H1 (cell line): ENCODE data around the gene ZBTB16. TPM values are rescaled to one million over a fixed set of nuclear protein-coding genes. Genes with fewer than 3 reads are reported as not detected.

Source experiments
- CTCF ChIA-PET: fragments of 300-600 bp; sonication (Branson Sonifier 250); formaldehyde crosslinking; loops from one replicate; lab custom pipeline; 2021; ENCODE audit not compliant: partially characterized antibody; lab: Charles Lee
- POLR2A ChIA-PET: fragments of 300-600 bp; sonication (Branson Sonifier 250); formaldehyde crosslinking; loops from one replicate; lab custom pipeline; 2021; ENCODE audit warnings: inconsistent platforms; ENCODE audit not compliant: partially characterized antibody; lab: Charles Lee
- DNase-seq, 2 experiments: peaks; one replicate each; pipeline versions ENCODE4 v3.0.0 to v3.0.0-alpha.2; 2010 to 2022; ENCODE audit warnings: low spot score in 2 of 2, low read depth in 1 of 2, mixed read lengths in 1 of 2
- FAIRE-seq: peaks from 2 replicates; lab custom pipeline; 2011; peaks lifted over from hg19 to GRCh38; lab: Jason Lieb, UNC
- H2AFZ ChIP-seq: 2 replicates; pipeline ENCODE4 v1.8.1; 2012; ENCODE audit warnings: low read length, inconsistent platforms
- H2AK5ac ChIP-seq: 2 replicates; pipeline ENCODE4 v1.6.1; 2013; ENCODE audit warnings: low read depth, low read length
- H2BK120ac ChIP-seq: replicated peaks from 2 replicates; pipeline ENCODE3; 2013; ENCODE audit warnings: low read depth, low read length, inconsistent platforms
- H2BK12ac ChIP-seq: 2 replicates; pipeline ENCODE4 v1.6.1; 2013; ENCODE audit warnings: low read depth, low read length
- H2BK15ac ChIP-seq: 2 replicates; pipeline ENCODE4 v1.6.1; 2013; ENCODE audit warnings: low read length
- H2BK20ac ChIP-seq: 2 replicates; pipeline ENCODE4 v1.6.1; 2013; ENCODE audit warnings: low read length
- H2BK5ac ChIP-seq: 2 replicates; pipeline ENCODE4 v1.6.1; 2013; ENCODE audit warnings: low read depth, low read length
- H3K14ac ChIP-seq: 2 replicates; pipeline ENCODE4 v1.6.1; 2013; ENCODE audit warnings: inconsistent platforms; ENCODE audit not compliant: insufficient read length
- H3K18ac ChIP-seq: 2 replicates; pipeline ENCODE4 v1.6.1; 2013; ENCODE audit warnings: low read length; ENCODE audit errors: extremely low read depth
- H3K23ac ChIP-seq: 2 replicates; pipeline ENCODE4 v1.6.1; 2013; ENCODE audit warnings: inconsistent platforms; ENCODE audit not compliant: insufficient read length
- H3K23me2 ChIP-seq: 2 replicates; pipeline ENCODE4 v1.6.1; 2013; ENCODE audit warnings: low read depth, low read length
- H3K27ac ChIP-seq: 2 replicates; pipeline ENCODE4 v1.6.1; 2011; ENCODE audit warnings: low read depth, low read length, inconsistent platforms
- H3K27me3 ChIP-seq, 4 experiments: replicated peaks in 1 of 4; 1 replicate in 1 of 4; 2 replicates in 3 of 4; pipeline versions ENCODE4 v1.6.1 to v1.8.1; 2011 to 2013; ENCODE audit warnings: low read length in 3 of 4, mild to moderate bottlenecking in 3 of 4, inconsistent platforms in 2 of 4, mixed read lengths in 2 of 4, moderate library complexity in 1 of 4; ENCODE audit not compliant: control insufficient read depth in 3 of 4, insufficient read depth in 3 of 4; ENCODE audit errors: extremely low read depth in 1 of 4
- H3K36me3 ChIP-seq, 4 experiments: 2 replicates each; pipeline versions ENCODE4 v1.6.1 to v1.8.1; 2011 to 2013; ENCODE audit warnings: mild to moderate bottlenecking in 4 of 4, low read length in 3 of 4, moderate library complexity in 2 of 4, control low read depth in 1 of 4, inconsistent platforms in 1 of 4; ENCODE audit not compliant: insufficient read depth in 4 of 4, control insufficient read depth in 2 of 4
- H3K4ac ChIP-seq: replicated peaks from 2 replicates; pipeline ENCODE3; 2013; ENCODE audit warnings: low read length, low read depth, mixed read lengths, inconsistent platforms; ENCODE audit not compliant: insufficient read length
- H3K4me1 ChIP-seq, 4 experiments: replicated peaks in 1 of 4; 1 replicate in 1 of 4; 2 replicates in 3 of 4; pipeline versions ENCODE4 v1.6.1 to v1.8.1; 2011 to 2013; ENCODE audit warnings: low read length in 3 of 4, inconsistent platforms in 2 of 4, mixed read lengths in 1 of 4; ENCODE audit not compliant: insufficient read depth in 4 of 4, control insufficient read depth in 3 of 4
- H3K4me2 ChIP-seq, 2 experiments: 2 replicates each; pipeline versions ENCODE4 v1.6.1 to v1.8.1; 2011 to 2013; ENCODE audit warnings: low read depth in 2 of 2, low read length in 2 of 2, control low read depth in 1 of 2, inconsistent platforms in 1 of 2, mild to moderate bottlenecking in 1 of 2; ENCODE audit not compliant: insufficient read depth in 1 of 2
- H3K4me3 ChIP-seq, 4 experiments: fragments of 200-600, 300-600 bp in 1 of 4; sonication (generic), shearing (Covaris generic), sonication (Bioruptor Twin) in 1 of 4; 2 replicates each; pipeline versions ENCODE4 v1.5.1 to v1.8.1; 2011 to 2016; ENCODE audit warnings: low read length in 4 of 4, low read depth in 3 of 4, control low read depth in 2 of 4, inconsistent platforms in 2 of 4, mild to moderate bottlenecking in 2 of 4, mixed read lengths in 1 of 4, moderate library complexity in 1 of 4; ENCODE audit not compliant: insufficient read depth in 2 of 4; ENCODE audit errors: extremely low read depth in 1 of 4
- H3K56ac ChIP-seq: replicated peaks from 2 replicates; pipeline ENCODE3; 2013; ENCODE audit warnings: low read depth, mild to moderate bottlenecking, mixed read lengths, low read length, inconsistent platforms; ENCODE audit not compliant: insufficient read length
- H3K79me1 ChIP-seq: 2 replicates; pipeline ENCODE4 v1.6.1; 2013; ENCODE audit warnings: low read depth, low read length, control low read depth
- H3K79me2 ChIP-seq, 2 experiments: 2 replicates each; pipeline versions ENCODE4 v1.6.1 to v1.8.1; 2012 to 2013; ENCODE audit warnings: low read length in 2 of 2, mild to moderate bottlenecking in 2 of 2, inconsistent platforms in 1 of 2; ENCODE audit not compliant: insufficient read depth in 2 of 2, control insufficient read depth in 1 of 2
- H3K9ac ChIP-seq, 4 experiments: replicated peaks in 1 of 4; 1 replicate in 1 of 4; 2 replicates in 3 of 4; pipeline versions ENCODE4 v1.6.1 to v1.8.1; 2011 to 2013; ENCODE audit warnings: low read depth in 3 of 4, low read length in 3 of 4, control low read depth in 2 of 4, mild to moderate bottlenecking in 2 of 4, moderate library complexity in 2 of 4, inconsistent platforms in 1 of 4; ENCODE audit errors: extremely low read depth in 1 of 4
- H3K9me3 ChIP-seq, 2 experiments: 2 replicates each; pipeline versions ENCODE4 v1.6.1 to v1.8.1; 2012 to 2013; ENCODE audit warnings: mild to moderate bottlenecking in 2 of 2, moderate library complexity in 2 of 2, control low read depth in 1 of 2, inconsistent platforms in 1 of 2, low read depth in 1 of 2, low read length in 1 of 2, mixed read lengths in 1 of 2; ENCODE audit not compliant: insufficient read depth in 2 of 2
- H4K20me1 ChIP-seq, 2 experiments: replicated peaks in 1 of 2; 2 replicates each; pipeline versions ENCODE3 to v1.8.1; 2011 to 2013; ENCODE audit warnings: inconsistent platforms in 2 of 2, low read length in 2 of 2, mild to moderate bottlenecking in 1 of 2; ENCODE audit not compliant: insufficient read depth in 2 of 2, control insufficient read depth in 1 of 2
- H4K5ac ChIP-seq: 2 replicates; pipeline ENCODE4 v1.6.1; 2013; ENCODE audit warnings: low read length, low read depth, mixed read lengths, inconsistent platforms; ENCODE audit not compliant: insufficient read length
- H4K8ac ChIP-seq: 2 replicates; pipeline ENCODE4 v1.8.0; 2013; ENCODE audit warnings: mild to moderate bottlenecking, moderate library complexity, low read length, inconsistent platforms; ENCODE audit not compliant: insufficient read depth; ENCODE audit errors: extremely low read depth
- H4K91ac ChIP-seq: replicated peaks from 2 replicates; pipeline ENCODE3; 2013; ENCODE audit warnings: low read length, mixed read lengths, inconsistent platforms; ENCODE audit not compliant: insufficient read length
- BRCA1 ChIP-seq: IDR thresholded peaks from 2 replicates; pipeline ENCODE4 v1.6.1; 2012; ENCODE audit warnings: low read depth, low read length, improper control_type of control experiment
- EGR1 ChIP-seq: IDR thresholded peaks from 2 replicates; pipeline ENCODE4 v1.6.1; 2011; ENCODE audit warnings: low read depth, low read length, borderline replicate concordance
- GTF2F1 ChIP-seq: IDR thresholded peaks from 2 replicates; pipeline ENCODE4 v1.6.1; 2012; ENCODE audit warnings: low read depth, low read length, improper control_type of control experiment, borderline replicate concordance
- PHF8 ChIP-seq: fragments of 200-600 bp; sonication (generic); conservative IDR thresholded peaks from 2 replicates; pipeline ENCODE4 v1.7.1; 2012; ENCODE audit warnings: low read depth, mild to moderate bottlenecking, inconsistent platforms, low read length, moderate library complexity
- SUZ12 ChIP-seq: fragments of 200-600 bp; sonication (generic); IDR thresholded peaks from 2 replicates; pipeline ENCODE4 v1.6.1; 2012; ENCODE audit warnings: mild to moderate bottlenecking, inconsistent platforms, low read length, moderate library complexity, mixed read lengths
- WGBS, 2 experiments: shearing (Covaris generic) in 1 of 2; methylation state at CpG; one replicate each; pipeline versions ENCODE4 v1.1.6 to v1.1.7; 2013 to 2015; ENCODE audit warnings: low lambda C conversion rate in 2 of 2, mixed read lengths in 2 of 2, inconsistent platforms in 1 of 2, low coverage in 1 of 2, missing lambda C conversion rate in 1 of 2; ENCODE audit not compliant: insufficient replicate concordance in 2 of 2, insufficient coverage in 1 of 2, insufficient read length in 1 of 2; ENCODE audit errors: extremely low coverage in 1 of 2, missing lambda C conversion rate in 1 of 2; 5-methylcytosine and 5-hydroxymethylcytosine counted together
- polyA plus RNA-seq, 7 experiments: library from polyadenylated mRNA; depleted of rRNA in 3 of 7; stranded (reverse) in 5 of 7; unstranded in 2 of 7; fragments of >200 nt in 5 of 7; fragments of 200-250 nt in 2 of 7; gene quantifications; 1 replicate in 5 of 7; 2 replicates in 1 of 7; 4 replicates in 1 of 7; pipeline versions ENCODE4 v1.2.1 to v1.2.3, GENCODE V29; 2011 to 2013; ENCODE audit warnings: missing spikeins in 2 of 7, mixed read lengths in 2 of 7
- total RNA-seq: library from RNA; stranded (reverse); fragmentation: NEBNext Ultra II Directional; extraction: Animal tissue kit (Norgen Biotek cat#: 25700); gene quantifications from 2 replicates; pipeline ENCODE4 v1.2.1, GENCODE V29; 2021

The ZBTB16 gene
- total and polyA plus RNA-seq, 2 of the 8 experiments (the other 6 are each of a cell fraction or from before 2014, with no cell fraction given): 0.12 to 0.61 TPM

DNA sequence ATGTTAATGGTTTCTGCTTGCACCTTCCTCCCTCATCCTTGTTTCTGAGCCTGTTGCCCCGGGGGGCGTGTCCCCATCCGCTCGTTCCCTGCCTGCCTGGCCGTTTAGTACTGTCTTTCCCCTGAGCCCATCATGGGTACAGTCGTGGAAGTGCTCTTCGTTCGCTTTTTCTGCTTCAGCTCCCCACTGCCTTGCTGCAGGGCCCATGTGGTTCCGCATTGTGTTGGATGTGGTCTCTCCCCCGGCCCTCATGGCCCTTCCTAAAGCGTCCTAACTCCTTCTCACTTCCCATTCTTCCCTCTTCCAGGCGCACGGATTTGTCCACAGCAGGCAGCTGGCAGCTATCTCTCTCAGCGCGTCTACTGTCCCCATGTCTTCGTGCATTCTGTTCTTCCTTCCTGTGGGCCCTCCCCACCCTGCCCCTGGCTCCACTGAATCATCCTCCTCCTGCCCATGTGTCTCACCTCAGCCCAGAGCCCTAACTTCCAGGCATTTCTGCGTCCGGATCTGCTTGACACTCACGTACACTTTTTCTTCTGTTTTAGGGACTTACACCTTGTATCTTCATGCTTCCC is 98.1 kb downstream of the ZBTB16 start:
- H3K56ac ChIP-seq: no peak overlapping the region
- H2BK20ac ChIP-seq: no peak overlapping the region
- H3K27ac ChIP-seq: no peak overlapping the region
- no peak overlapping the region for H3K4ac ChIP-seq
- DNase-seq (no peak), FAIRE-seq (no peak)
- no peaks in the 10 kb centered on the region for H3K79me1 ChIP-seq
- H4K91ac ChIP-seq: no peak overlapping the region
- no peaks in the 10 kb centered on the region for H3K79me2 ChIP-seq
- H2BK15ac ChIP-seq: no peak overlapping the region
- 89% methylated on average over 16 of the region's 19 CpGs; no CpG with 5 or more reads in 1 of the 2 experiments for WGBS, 2 experiments
- H4K8ac ChIP-seq: no peak overlapping the region
- no peak overlapping the region for H2BK120ac ChIP-seq
- no peak overlapping the region for H3K4me3 ChIP-seq
- no peak overlapping the region for H2BK12ac ChIP-seq
- H4K20me1 ChIP-seq: no peaks in the 10 kb centered on the region
- POLR2A ChIA-PET: no interaction called here
- no peak overlapping the region for H3K14ac ChIP-seq
- H3K23me2 ChIP-seq: no peaks in the 10 kb centered on the region
- TF ChIP-seq EGR1 (no peak), GTF2F1 (no peak), SUZ12 (no peak), BRCA1 (no peak), PHF8 (no peak)
- TF ChIP-seq, all 59 proteins: peak for 0
- Histone ChIP-seq H3K23ac (no peak overlapping the region), H4K5ac (no peak overlapping the region), H3K4me1 (peaks cover 2 to 6% (median 3%) of the 10 kb centered on the region in 4 experiments; a peak in 5 of 7 replicates), H2AFZ (0 out of 2 replicates have a peak overlapping the region, but pooled peaks have one; percentile 35), H2BK5ac (no peak overlapping the region), H3K36me3 (no peaks in the 10 kb centered on the region), H3K9ac (no peak overlapping the region), H3K18ac (peak overlapping the region; percentile 15; the same call in 1 of the 2 replicates), H3K27me3 (no peaks in the 10 kb centered on the region), H3K9me3 (no peaks in the 10 kb centered on the region), H3K4me2 (no peak overlapping the region), H2AK5ac (no peak overlapping the region)
- CTCF ChIA-PET: interaction anchor here (0.9 to 1.7 kb wide), 6 partner anchors 21 to 164 kb away, joined by 3 to 5 read pairs (median 3); no protein-coding TSS in a partner anchor
